Neural progenitor cell (in vitro differentiated cells): Measurements from ENCODE around the gene PSEN2. TPM values are rescaled to one million over a fixed set of nuclear protein-coding genes. Genes with fewer than 3 reads are reported as not detected.
A peak's percentile ranks its signal among the peaks of the same experiment; 100 is the strongest.

Experiments
- DNase-seq: peaks from one replicate; pipeline ENCODE4 v3.0.0-alpha.2; 2016; ENCODE audit warnings: low spot score
- H2AFZ ChIP-seq: fragments of 200-600 bp; sonication (generic); replicated peaks from 2 replicates; pipeline ENCODE4 v1.6.1; 2016; ENCODE audit warnings: antibody characterized with exemption
- H3F3A ChIP-seq: fragments of 200-600 bp; sonication (generic); 2 replicates; pipeline ENCODE4 v1.6.1; 2016; ENCODE audit warnings: antibody characterized with exemption, low read depth
- H3K27ac ChIP-seq: fragments of 200-600 bp; sonication (generic); 2 replicates; pipeline ENCODE4 v1.5.1; 2016; ENCODE audit warnings: mild to moderate bottlenecking
- H3K27me3 ChIP-seq: fragments of 200-600 bp; sonication (generic); 2 replicates; pipeline ENCODE4 v1.6.1; 2016; ENCODE audit warnings: mild to moderate bottlenecking, moderate library complexity
- H3K36me3 ChIP-seq: fragments of 200-600 bp; sonication (generic); 2 replicates; pipeline ENCODE4 v1.5.1; 2016
- H3K4me1 ChIP-seq: fragments of 200-600 bp; sonication (generic); 2 replicates; pipeline ENCODE4 v1.6.1; 2016; ENCODE audit warnings: mixed run types
- H3K4me2 ChIP-seq: fragments of 200-600 bp; sonication (generic); 2 replicates; pipeline ENCODE4 v1.6.1; 2016
- H3K4me3 ChIP-seq: fragments of 200-600 bp; sonication (generic); 2 replicates; pipeline ENCODE4 v1.5.1; 2016
- H3K79me2 ChIP-seq: fragments of 200-600 bp; sonication (generic); 2 replicates; pipeline ENCODE4 v1.6.1; 2016; ENCODE audit warnings: low read depth
- H3K9ac ChIP-seq: fragments of 200-600 bp; sonication (generic); 2 replicates; pipeline ENCODE4 v1.6.1; 2016
- H3K9me3 ChIP-seq: fragments of 200-600 bp; sonication (generic); 2 replicates; pipeline ENCODE4 v1.5.1; 2016; ENCODE audit warnings: low read depth
- H4K20me1 ChIP-seq: fragments of 200-600 bp; sonication (generic); 2 replicates; pipeline ENCODE4 v1.6.1; 2016; ENCODE audit warnings: low read depth
- H3K27ac Mint-ChIP-seq: 3 replicates; pipeline ENCODE4 v1.8.0; 2021; ENCODE audit warnings: mixed read lengths
- H3K27me3 Mint-ChIP-seq: 2 replicates; pipeline ENCODE4 v1.8.0; 2022; ENCODE audit warnings: low read depth, mild to moderate bottlenecking, inconsistent platforms, moderate library complexity, mixed read lengths; ENCODE audit not compliant: insufficient read depth
- H3K36me3 Mint-ChIP-seq: 3 replicates; pipeline ENCODE4 v1.8.0; 2021; ENCODE audit warnings: mixed read lengths
- H3K4me1 Mint-ChIP-seq: 3 replicates; pipeline ENCODE4 v1.8.0; 2021; ENCODE audit warnings: mixed read lengths
- H3K4me3 Mint-ChIP-seq: 3 replicates; pipeline ENCODE4 v1.8.0; 2021; ENCODE audit warnings: mild to moderate bottlenecking, moderate library complexity, mixed read lengths
- H3K9me3 Mint-ChIP-seq: 3 replicates; pipeline ENCODE4 v1.8.0; 2020; ENCODE audit warnings: mixed read lengths
- CTCF ChIP-seq: fragments of 200-600 bp; sonication (generic); IDR thresholded peaks from 2 replicates; pipeline ENCODE4 v1.5.1; 2017; ENCODE audit warnings: antibody characterized with exemption, mild to moderate bottlenecking
- EZH2 ChIP-seq: fragments of 200-600 bp; sonication (generic); IDR thresholded peaks from 2 replicates; pipeline ENCODE4 v1.6.1; 2017; ENCODE audit warnings: antibody characterized with exemption, mild to moderate bottlenecking, moderate library complexity
- EZH2phosphoT487 ChIP-seq: fragments of 200-600 bp; sonication (generic); IDR thresholded peaks from 2 replicates; pipeline ENCODE4 v1.6.1; 2017; ENCODE audit warnings: antibody characterized with exemption
- total RNA-seq: library from RNA; depleted of rRNA; stranded (reverse); fragments of >200 nt; gene quantifications from 2 replicates; pipeline ENCODE4 v1.2.3, GENCODE V29; 2015; ENCODE audit warnings: low replicate concordance

The PSEN2 gene
- total RNA-seq, 1 donor from 2014 or later = 11.4 TPM

- peak overlapping the region; percentile 60 for H2AFZ ChIP-seq
- H3K4me1 ChIP-seq = no peaks in the 10 kb centered on the region
- no peaks in the 10 kb centered on the region for H3K36me3 Mint-ChIP-seq
- H3K9ac ChIP-seq = no peak overlapping the region
- H3K27ac Mint-ChIP-seq = peak overlapping the region; percentile 91
- H3K27ac ChIP-seq = no peak overlapping the region
- no peaks in the 10 kb centered on the region for H3F3A ChIP-seq
- no peaks in the 10 kb centered on the region for H3K27me3 ChIP-seq
- H3K9me3 ChIP-seq = no peaks in the 10 kb centered on the region
- no peaks in the 10 kb centered on the region for H4K20me1 ChIP-seq
- peaks cover 8% of the 10 kb centered on the region for H3K27me3 Mint-ChIP-seq
- H3K79me2 ChIP-seq = no peaks in the 10 kb centered on the region
- peaks cover 13% of the 10 kb centered on the region for H3K4me1 Mint-ChIP-seq
- peaks cover 5% of the 10 kb centered on the region for H3K9me3 Mint-ChIP-seq
- H3K4me2 ChIP-seq = no peak overlapping the region
- no peak overlapping the region for H3K4me3 ChIP-seq
- DNase-seq = no peak
- H3K4me3 Mint-ChIP-seq = no peak overlapping the region
- no peaks in the 10 kb centered on the region for H3K36me3 ChIP-seq
- no peak for TF ChIP-seq EZH2
Observed at GRCh38 chr1:226827458-226827857, 43.0 kb upstream of the PSEN2 start.

- H3K9me3 Mint-ChIP-seq = peaks cover 5% of the 10 kb centered on the region
- TF ChIP-seq EZH2phosphoT487 = no peak
- TF ChIP-seq EZH2 = no peak
- peak; percentile 94 for TF ChIP-seq CTCF
- Histone ChIP-seq H3K4me2 (no peak overlapping the region), H4K20me1 (no peaks in the 10 kb centered on the region), H3K9me3 (no peaks in the 10 kb centered on the region), H3K9ac (no peak overlapping the region), H3K4me1 (no peaks in the 10 kb centered on the region), H3K27me3 (no peaks in the 10 kb centered on the region), H3K4me3 (no peak overlapping the region), H3F3A (no peaks in the 10 kb centered on the region), H3K36me3 (no peaks in the 10 kb centered on the region), H3K79me2 (no peaks in the 10 kb centered on the region), H3K27ac (no peak overlapping the region), H2AFZ (no peak overlapping the region)
- H3K27me3 Mint-ChIP-seq = peaks cover 8% of the 10 kb centered on the region
- no peak overlapping the region for H3K4me3 Mint-ChIP-seq
- peak; percentile 96 for DNase-seq
- peaks cover 13% of the 10 kb centered on the region for H3K4me1 Mint-ChIP-seq
- H3K36me3 Mint-ChIP-seq = no peaks in the 10 kb centered on the region
- no peak overlapping the region for H3K27ac Mint-ChIP-seq
Observed at GRCh38 chr1:226827968-226828513, 42.4 kb upstream of the PSEN2 start.

DNA sequence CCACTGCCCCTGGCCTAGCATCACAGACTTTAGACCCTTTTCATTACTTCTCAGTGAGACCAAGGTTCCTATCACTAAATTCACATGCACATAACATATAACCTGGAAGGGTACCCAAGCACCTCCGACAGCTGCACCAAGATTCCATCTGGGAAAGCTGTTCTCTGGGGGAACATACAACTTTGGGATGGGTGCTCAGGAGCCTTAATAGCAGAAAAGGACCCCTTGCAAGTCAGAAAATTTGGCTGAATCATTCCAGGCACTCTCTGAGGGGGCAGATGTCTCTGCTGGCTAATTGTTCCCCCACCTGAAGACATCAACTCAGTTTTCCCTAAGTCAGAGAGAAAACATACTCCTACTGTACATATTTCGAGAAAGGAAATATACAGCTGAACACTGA, 41.3 kb upstream of the PSEN2 start:
- Mint-ChIP-seq H3K4me3 (no peak overlapping the region), H3K27ac (no peak overlapping the region), H3K4me1 (peaks cover 20% of the 10 kb centered on the region), H3K9me3 (peaks cover 7% of the 10 kb centered on the region), H3K36me3 (no peaks in the 10 kb centered on the region), H3K27me3 (peaks cover 10% of the 10 kb centered on the region)
- H3K4me2 ChIP-seq = no peak overlapping the region
- DNase-seq = no peak
- no peaks in the 10 kb centered on the region for H3K4me1 ChIP-seq
- H3K27me3 ChIP-seq = no peaks in the 10 kb centered on the region
- no peak overlapping the region for H3K27ac ChIP-seq
- no peak overlapping the region for H2AFZ ChIP-seq
- no peaks in the 10 kb centered on the region for H3K36me3 ChIP-seq
- TF ChIP-seq EZH2phosphoT487 (no peak), CTCF (no peak), EZH2 (no peak)
- H3K4me3 ChIP-seq = no peak overlapping the region
- no peak overlapping the region for H3K9ac ChIP-seq
- no peaks in the 10 kb centered on the region for H3K79me2 ChIP-seq
- H3F3A ChIP-seq = no peaks in the 10 kb centered on the region
- H3K9me3 ChIP-seq = no peaks in the 10 kb centered on the region
- no peaks in the 10 kb centered on the region for H4K20me1 ChIP-seq

DNA sequence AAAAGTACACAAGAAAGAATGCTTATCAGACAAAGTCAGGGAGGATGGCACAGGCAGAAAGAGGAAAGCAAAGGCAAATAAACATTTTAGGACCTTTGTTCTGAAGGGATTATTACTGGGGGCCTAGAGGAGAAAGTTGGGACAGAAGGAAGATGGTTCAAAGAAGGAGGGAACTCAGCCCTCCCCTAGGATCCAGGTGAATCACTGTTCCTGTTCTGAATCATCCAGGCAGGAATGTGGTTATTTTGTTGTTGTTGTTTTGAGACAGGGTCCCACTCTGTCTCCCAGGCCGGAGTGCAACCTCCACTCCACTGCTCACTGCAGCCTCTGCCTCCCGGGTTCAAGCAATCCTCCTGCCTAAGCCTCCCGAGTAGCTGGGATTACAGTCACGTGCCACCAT, 38.5 kb upstream of the PSEN2 start:
- no peak for TF ChIP-seq EZH2
- no peak for TF ChIP-seq CTCF
- TF ChIP-seq EZH2phosphoT487 = no peak
- Histone ChIP-seq H3K9me3 (no peaks in the 10 kb centered on the region), H3K27me3 (no peaks in the 10 kb centered on the region), H3K27ac (no peak overlapping the region), H3K4me2 (no peak overlapping the region), H3K36me3 (no peaks in the 10 kb centered on the region), H3K4me1 (no peaks in the 10 kb centered on the region), H3K79me2 (no peaks in the 10 kb centered on the region), H3K9ac (no peak overlapping the region), H2AFZ (no peak overlapping the region), H3F3A (no peaks in the 10 kb centered on the region), H4K20me1 (no peaks in the 10 kb centered on the region), H3K4me3 (no peak overlapping the region)
- DNase-seq = no peak
- H3K9me3 Mint-ChIP-seq = peaks cover 2% of the 10 kb centered on the region
- H3K36me3 Mint-ChIP-seq = no peaks in the 10 kb centered on the region
- H3K4me3 Mint-ChIP-seq = no peak overlapping the region
- H3K27ac Mint-ChIP-seq = no peak overlapping the region
- H3K27me3 Mint-ChIP-seq = peaks cover 4% of the 10 kb centered on the region
- H3K4me1 Mint-ChIP-seq = peaks cover 17% of the 10 kb centered on the region
